PC-9 (cell line): Measurements from ENCODE around the gene RNF20.

Experiments
- EZH2 ChIP-seq: fragments of 200-600 bp; sonication (generic); IDR thresholded peaks from 2 replicates; pipeline ENCODE4 v1.8.0; 2017; ENCODE audit warnings: antibody characterized with exemption, low read depth
- TF ChIP-seq, protein P1 (sequence below): fragments of 200-600 bp; sonication (generic); conservative IDR thresholded peaks from 2 replicates; pipeline ENCODE4 v1.6.1; 2017; ENCODE audit warnings: mixed run types, antibody characterized with exemption, mild to moderate bottlenecking, moderate library complexity

DNA sequence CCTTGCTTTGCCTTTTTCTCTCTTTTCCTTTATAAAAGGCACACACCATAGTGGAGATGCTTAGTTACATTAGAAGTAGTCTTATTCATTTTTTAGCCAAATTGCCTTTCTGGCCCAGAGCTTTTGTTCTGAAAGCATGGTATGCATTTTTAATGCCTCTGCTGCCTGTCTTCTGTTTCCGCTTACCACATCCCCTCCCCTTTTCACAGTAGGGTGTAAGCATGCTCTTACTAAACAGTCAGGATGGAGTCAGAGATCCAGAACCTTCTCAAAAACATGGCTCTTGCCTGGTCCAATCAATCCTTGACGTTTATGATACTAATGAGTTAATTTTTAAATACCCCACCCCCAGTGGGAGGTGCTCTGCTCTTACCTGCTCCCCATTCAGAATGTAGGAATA lies 38.7 kb downstream of the RNF20 start:
- TF ChIP-seq, protein P1, sequence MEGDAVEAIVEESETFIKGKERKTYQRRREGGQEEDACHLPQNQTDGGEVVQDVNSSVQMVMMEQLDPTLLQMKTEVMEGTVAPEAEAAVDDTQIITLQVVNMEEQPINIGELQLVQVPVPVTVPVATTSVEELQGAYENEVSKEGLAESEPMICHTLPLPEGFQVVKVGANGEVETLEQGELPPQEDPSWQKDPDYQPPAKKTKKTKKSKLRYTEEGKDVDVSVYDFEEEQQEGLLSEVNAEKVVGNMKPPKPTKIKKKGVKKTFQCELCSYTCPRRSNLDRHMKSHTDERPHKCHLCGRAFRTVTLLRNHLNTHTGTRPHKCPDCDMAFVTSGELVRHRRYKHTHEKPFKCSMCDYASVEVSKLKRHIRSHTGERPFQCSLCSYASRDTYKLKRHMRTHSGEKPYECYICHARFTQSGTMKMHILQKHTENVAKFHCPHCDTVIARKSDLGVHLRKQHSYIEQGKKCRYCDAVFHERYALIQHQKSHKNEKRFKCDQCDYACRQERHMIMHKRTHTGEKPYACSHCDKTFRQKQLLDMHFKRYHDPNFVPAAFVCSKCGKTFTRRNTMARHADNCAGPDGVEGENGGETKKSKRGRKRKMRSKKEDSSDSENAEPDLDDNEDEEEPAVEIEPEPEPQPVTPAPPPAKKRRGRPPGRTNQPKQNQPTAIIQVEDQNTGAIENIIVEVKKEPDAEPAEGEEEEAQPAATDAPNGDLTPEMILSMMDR: no peak
- no peak for TF ChIP-seq EZH2
